H1 (cell line): ENCODE results near the gene KCNH1.

Experiments
- BRCA1 ChIP-seq: IDR thresholded peaks from 2 replicates; pipeline ENCODE4 v1.6.1; 2012; ENCODE audit warnings: low read depth, low read length, improper control_type of control experiment
- CREB1 ChIP-seq: IDR thresholded peaks from 2 replicates; pipeline ENCODE4 v1.6.1; 2012; ENCODE audit warnings: inconsistent platforms
- CTCF ChIP-seq, 3 experiments: IDR thresholded peaks; 1 replicate in 2 of 3; 2 replicates in 1 of 3; pipeline versions ENCODE4 v1.5.1 to v1.6.1; 2011; ENCODE audit warnings: low read length in 3 of 3, mild to moderate bottlenecking in 3 of 3, inconsistent platforms in 2 of 3, low read depth in 1 of 3, moderate library complexity in 1 of 3; ENCODE audit not compliant: insufficient read depth in 1 of 3; ENCODE audit errors: control extremely low read depth in 1 of 3
- EGR1 ChIP-seq: IDR thresholded peaks from 2 replicates; pipeline ENCODE4 v1.6.1; 2011; ENCODE audit warnings: low read depth, low read length, borderline replicate concordance
- EZH2 ChIP-seq: fragments of 200-600 bp; sonication (generic); IDR thresholded peaks from 2 replicates; pipeline ENCODE4 v1.7.1; 2012; ENCODE audit warnings: low read depth, mild to moderate bottlenecking, moderate library complexity, low read length, inconsistent platforms; ENCODE audit not compliant: severe bottlenecking
- HDAC2 ChIP-seq, 2 experiments: fragments of 300-600 bp in 1 of 2; sonication (generic) in 1 of 2; IDR thresholded peaks; 2 replicates each; pipeline ENCODE4 v1.6.1; 2011 to 2012; ENCODE audit warnings: low read depth in 2 of 2, low read length in 2 of 2, mild to moderate bottlenecking in 2 of 2, moderate library complexity in 2 of 2, borderline replicate concordance in 1 of 2, inconsistent platforms in 1 of 2
- PHF8 ChIP-seq: fragments of 200-600 bp; sonication (generic); conservative IDR thresholded peaks from 2 replicates; pipeline ENCODE4 v1.7.1; 2012; ENCODE audit warnings: low read depth, mild to moderate bottlenecking, inconsistent platforms, low read length, moderate library complexity
- POLR2A ChIP-seq, 2 experiments: IDR thresholded peaks; 1 replicate in 1 of 2; 2 replicates in 1 of 2; pipeline ENCODE4 v1.6.1; 2011; ENCODE audit warnings: low read depth in 2 of 2, low read length in 2 of 2, mild to moderate bottlenecking in 2 of 2; ENCODE audit errors: control extremely low read depth in 1 of 2
- POLR2AphosphoS5 ChIP-seq: IDR thresholded peaks from 2 replicates; pipeline ENCODE4 v1.6.1; 2011; ENCODE audit warnings: low read depth, low read length
- RAD21 ChIP-seq, 2 experiments: IDR thresholded peaks in 1 of 2; conservative IDR thresholded peaks in 1 of 2; 2 replicates each; pipeline ENCODE4 v1.6.1; 2011; ENCODE audit warnings: low read depth in 2 of 2, low read length in 2 of 2, improper control_type of control experiment in 1 of 2, inconsistent platforms in 1 of 2, mild to moderate bottlenecking in 1 of 2, moderate library complexity in 1 of 2
- SIN3A ChIP-seq, 2 experiments: IDR thresholded peaks in 1 of 2; conservative IDR thresholded peaks in 1 of 2; 2 replicates each; pipeline ENCODE4 v1.6.1; 2011 to 2012; ENCODE audit warnings: low read length in 2 of 2, improper control_type of control experiment in 1 of 2, low read depth in 1 of 2, mild to moderate bottlenecking in 1 of 2
- TAF1 ChIP-seq: IDR thresholded peaks from 2 replicates; pipeline ENCODE4 v1.6.1; 2011; ENCODE audit warnings: mild to moderate bottlenecking, low read depth, low read length
- TAF7 ChIP-seq: optimal IDR thresholded peaks from 2 replicates; pipeline ENCODE3; 2011; ENCODE audit warnings: low read depth, mild to moderate bottlenecking, inconsistent platforms, low read length, moderate library complexity, borderline replicate concordance
- USF2 ChIP-seq: IDR thresholded peaks from 2 replicates; pipeline ENCODE4 v1.6.1; 2011; ENCODE audit warnings: low read length, improper control_type of control experiment

GRCh38 chr1:211113566-211113965 lies 20.4 kb downstream of the KCNH1 start:
- TF ChIP-seq CREB1 (no peak), CTCF (IDR thresholded peaks at IDR 0.05; ENCODE audit: control extremely low read depth in 1 of 3, insufficient read depth in 1 of 3, low read depth in 1 of 3, low read length in 3 of 3) (no peak), BRCA1 (no peak), PHF8 (no peak), POLR2A (IDR thresholded peaks at IDR 0.05; ENCODE audit: control extremely low read depth in 1 of 2, low read depth in 2 of 2, low read length in 2 of 2) (no peak), POLR2AphosphoS5 (no peak), TAF1 (no peak), EGR1 (no peak), HDAC2 (IDR thresholded peaks at IDR 0.05; ENCODE audit: borderline replicate concordance in 1 of 2, low read depth in 2 of 2, low read length in 2 of 2) (no peak), TAF7 (no peak), RAD21 (IDR thresholded peaks at IDR 0.05 in 1 of 2, conservative IDR thresholded peaks at IDR 0.05 in 1 of 2; ENCODE audit: low read depth in 2 of 2, low read length in 2 of 2) (no peak), USF2 (no peak), SIN3A (conservative IDR thresholded peaks at IDR 0.05 in 1 of 2, IDR thresholded peaks at IDR 0.05 in 1 of 2; ENCODE audit: low read depth in 1 of 2, low read length in 2 of 2) (no peak), EZH2 (no peak)
